Sigmoid colon (tissue), 7 donors: Measurements from ENCODE around the gene ICAM4. TPM values are rescaled to one million over a fixed set of nuclear protein-coding genes. Genes with fewer than 3 reads are reported as not detected.
A peak's percentile ranks its signal among the peaks of the same experiment; 100 is the strongest.

Source experiments
- DNase-seq: peaks from one replicate; pipeline ENCODE4 v3.0.0-alpha.2; 2019
- H3K27ac ChIP-seq, 4 donors: fragments of 200-600 bp; sonication (generic); one replicate each; pipeline ENCODE4 v1.5.1; 2016 to 2019; ENCODE audit warnings: mild to moderate bottlenecking in 1 of 4
- H3K27me3 ChIP-seq, 3 donors: fragments of 200-600 bp; sonication (generic); one replicate each; pipeline ENCODE4 v1.5.1; 2019; ENCODE audit warnings: mild to moderate bottlenecking in 1 of 3
- H3K36me3 ChIP-seq, 4 donors: fragments of 200-600 bp; sonication (generic); one replicate each; pipeline ENCODE4 v1.5.1; 2016 to 2019
- H3K4me1 ChIP-seq, 4 donors: fragments of 200-600 bp; sonication (generic); one replicate each; pipeline ENCODE4 v1.5.1; 2017 to 2019
- H3K4me3 ChIP-seq, 4 donors: fragments of 200-600 bp; sonication (generic); one replicate each; pipeline ENCODE4 v1.5.1; 2017 to 2019; ENCODE audit warnings: mild to moderate bottlenecking in 2 of 4, moderate library complexity in 1 of 4
- H3K9me3 ChIP-seq, 4 donors: fragments of 200-600 bp in 3 of 4; sonication (generic) in 3 of 4; one replicate each; pipeline versions ENCODE4 v1.5.1 to v1.6.1; 2013 to 2019
- CTCF ChIP-seq, 4 experiments: fragments of 450-650 bp in 3 of 4; fragments of 200-600 bp in 1 of 4; IDR thresholded peaks; one replicate each; pipeline ENCODE4 v1.5.1; 2016 to 2019; ENCODE audit warnings: antibody characterized with exemption in 4 of 4, mild to moderate bottlenecking in 3 of 4, moderate library complexity in 2 of 4
- EP300 ChIP-seq, 4 donors: sonication (generic); formaldehyde crosslinking; IDR thresholded peaks; one replicate each; pipeline ENCODE4 v1.6.1; 2017; ENCODE audit warnings: antibody characterized with exemption in 4 of 4
- POLR2A ChIP-seq, 2 donors: fragments of 450-650 bp; IDR thresholded peaks; one replicate each; pipeline ENCODE4 v1.6.1; 2016; ENCODE audit warnings: antibody characterized with exemption in 2 of 2, mild to moderate bottlenecking in 2 of 2, moderate library complexity in 2 of 2
- POLR2AphosphoS5 ChIP-seq, 4 donors: sonication (generic); formaldehyde crosslinking; IDR thresholded peaks; one replicate each; pipeline ENCODE4 v1.6.1; 2017; ENCODE audit warnings: antibody characterized with exemption in 4 of 4
- WGBS, 2 donors: extraction: QIAGEN DNeasy Blood & Tissue Kit; methylation state at CpG; one replicate each; pipeline ENCODE4 v1.1.7; 2013; 5-methylcytosine and 5-hydroxymethylcytosine counted together
- intact Hi-C: fragments of 100-400 bp; cut with DNase I; formaldehyde crosslinking; loops from one replicate; pipeline ENCODE4 v1.15.1; 2023
- polyA plus RNA-seq, 3 donors: library from polyadenylated mRNA; stranded (reverse); fragments of 200-250 nt; gene quantifications; one replicate each; pipeline ENCODE4 v1.2.3, GENCODE V29; 2013
- total RNA-seq, 4 donors: library from RNA; depleted of rRNA; stranded (reverse); fragments of >200 nt; gene quantifications; one replicate each; pipeline ENCODE4 v1.1.0, GENCODE V29; 2016
- donor health status: healthy with polysubstance abuse.
- donor health status: Bipolar disorder and iron deficiency.
- donor health status: healthy.

ICAM4 gene
- total and polyA plus RNA-seq, 7 donors: 0.42 TPM; not detected in 6

GRCh38 chr19:10258080-10258710 lies 28.6 kb upstream of the ICAM4 start:
- H3K9me3 ChIP-seq: no peaks in the 10 kb centered on the region
- H3K27me3 ChIP-seq: no peaks in the 10 kb centered on the region
- H3K4me1 ChIP-seq: peaks cover 0 to 3% (median 0%) of the 10 kb centered on the region in 4 donors
- H3K4me3 ChIP-seq: no peak overlapping the region
- intact Hi-C loops: no loop called here
- H3K36me3 ChIP-seq: peaks cover 32 to 63% (median 38%) of the 10 kb centered on the region in 4 donors
- H3K27ac ChIP-seq: no peak overlapping the region
- TF ChIP-seq POLR2A (IDR thresholded peaks at IDR 0.05): no peak
- TF ChIP-seq CTCF (IDR thresholded peaks at IDR 0.05): no peak
- no peak for TF ChIP-seq EP300 (IDR thresholded peaks at IDR 0.05)
- TF ChIP-seq POLR2AphosphoS5 (IDR thresholded peaks at IDR 0.05): no peak
- WGBS, 2 donors: 96% methylated on average over 18 of the region's 18 CpGs
- no peak for DNase-seq

GRCh38 chr19:10259162-10259905 lies 27.4 kb upstream of the ICAM4 start:
- 65 to 68% methylated on average over 32 of the region's 32 CpGs for WGBS, 2 donors
- Histone ChIP-seq H3K27ac (no peak overlapping the region), H3K27me3 (no peaks in the 10 kb centered on the region), H3K36me3 (peaks cover 28 to 56% (median 36%) of the 10 kb centered on the region in 4 donors), H3K4me3 (no peak overlapping the region), H3K9me3 (no peaks in the 10 kb centered on the region), H3K4me1 (no peaks in the 10 kb centered on the region)
- TF ChIP-seq POLR2A (IDR thresholded peaks at IDR 0.05) (no peak), CTCF (IDR thresholded peaks at IDR 0.05) (peak; percentile 34 to 46 (median 41))
- peak; percentile 86 for DNase-seq
- intact Hi-C loops: no loop called here

DNA sequence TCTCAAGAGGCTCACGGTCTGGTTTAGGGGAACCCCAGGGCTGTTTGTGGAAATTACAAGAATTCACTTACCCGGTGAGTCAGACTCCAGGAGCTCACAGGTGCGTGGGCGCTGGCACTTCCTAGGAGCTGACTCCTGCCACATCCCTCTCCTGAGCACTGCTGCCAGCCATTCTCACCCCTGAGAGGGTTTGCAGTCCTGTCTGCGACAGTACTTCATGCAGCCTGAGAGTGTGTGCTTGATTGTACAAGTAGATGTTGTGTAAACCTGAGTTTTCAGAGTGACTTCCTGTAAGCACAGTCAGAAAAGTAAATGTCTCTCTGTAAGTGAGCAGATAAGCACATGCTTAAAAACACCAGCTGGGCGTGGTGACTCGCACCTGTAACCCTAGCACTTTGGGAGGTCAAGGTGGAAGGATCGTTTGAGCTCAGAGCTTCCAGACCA lies 26.6 kb upstream of the ICAM4 start:
- H3K4me1 ChIP-seq: no peaks in the 10 kb centered on the region
- no peak for TF ChIP-seq CTCF (IDR thresholded peaks at IDR 0.05)
- TF ChIP-seq POLR2A (IDR thresholded peaks at IDR 0.05): no peak
- TF ChIP-seq POLR2AphosphoS5 (IDR thresholded peaks at IDR 0.05): no peak
- no peak for TF ChIP-seq EP300 (IDR thresholded peaks at IDR 0.05)
- H3K36me3 ChIP-seq: peaks cover 23 to 48% (median 28%) of the 10 kb centered on the region in 4 donors
- H3K4me3 ChIP-seq: no peak overlapping the region
- no peaks in the 10 kb centered on the region for H3K27me3 ChIP-seq
- no peak for DNase-seq
- intact Hi-C loops: no loop called here
- 37 to 70% methylated on average over 8 of the region's 8 CpGs for WGBS, 2 donors
- no peak overlapping the region for H3K27ac ChIP-seq
- no peaks in the 10 kb centered on the region for H3K9me3 ChIP-seq

DNA sequence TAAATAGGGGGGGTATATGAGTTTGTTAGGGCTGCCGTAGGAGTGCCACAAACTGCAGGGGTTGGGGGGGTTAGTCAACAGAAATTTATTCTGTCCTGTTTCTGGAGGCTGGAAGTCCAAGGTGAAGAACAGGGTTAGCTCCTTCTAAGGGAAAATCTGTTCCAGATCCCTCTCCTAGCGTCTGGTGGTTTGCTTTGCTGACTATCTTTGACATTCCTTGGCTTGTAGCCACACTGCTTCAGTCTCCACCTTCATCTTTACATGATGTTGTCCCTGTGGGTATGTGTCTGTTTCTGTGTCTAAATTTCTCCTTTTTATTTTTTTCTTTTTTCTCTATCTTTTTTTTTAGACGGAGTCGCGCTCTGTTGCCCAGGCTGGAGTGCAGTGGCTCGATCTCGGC lies 24.0 kb upstream of the ICAM4 start:
- DNase-seq: no peak
- no peaks in the 10 kb centered on the region for H3K27me3 ChIP-seq
- intact Hi-C loops: no loop called here
- no peaks in the 10 kb centered on the region for H3K9me3 ChIP-seq
- no peaks in the 10 kb centered on the region for H3K4me1 ChIP-seq
- WGBS, 2 donors: 81 to 86% methylated on average over 7 of the region's 7 CpGs
- no peak for TF ChIP-seq POLR2AphosphoS5 (IDR thresholded peaks at IDR 0.05)
- TF ChIP-seq CTCF (IDR thresholded peaks at IDR 0.05): no peak
- TF ChIP-seq POLR2A (IDR thresholded peaks at IDR 0.05): no peak
- no peak for TF ChIP-seq EP300 (IDR thresholded peaks at IDR 0.05)
- H3K27ac ChIP-seq: no peak overlapping the region
- H3K36me3 ChIP-seq: peaks cover 10 to 22% (median 15%) of the 10 kb centered on the region in 4 donors
- H3K4me3 ChIP-seq: no peak overlapping the region
